AG20443 (cell line): ENCODE data around the gene CHTF18.
A peak's percentile ranks its signal among the peaks of the same experiment; 100 is the strongest.
"Not testable (repeated sequence)": the region's sequence is repeated elsewhere in the genome, so short reads cannot be mapped to it uniquely, and the experiment has no call there.

ENCODE experiments used
- DNase-seq: peaks from one replicate; pipeline ENCODE4 v3.0.0; 2012; ENCODE audit warnings: low spot score, mixed read lengths

CHTF18 gene

DNA sequence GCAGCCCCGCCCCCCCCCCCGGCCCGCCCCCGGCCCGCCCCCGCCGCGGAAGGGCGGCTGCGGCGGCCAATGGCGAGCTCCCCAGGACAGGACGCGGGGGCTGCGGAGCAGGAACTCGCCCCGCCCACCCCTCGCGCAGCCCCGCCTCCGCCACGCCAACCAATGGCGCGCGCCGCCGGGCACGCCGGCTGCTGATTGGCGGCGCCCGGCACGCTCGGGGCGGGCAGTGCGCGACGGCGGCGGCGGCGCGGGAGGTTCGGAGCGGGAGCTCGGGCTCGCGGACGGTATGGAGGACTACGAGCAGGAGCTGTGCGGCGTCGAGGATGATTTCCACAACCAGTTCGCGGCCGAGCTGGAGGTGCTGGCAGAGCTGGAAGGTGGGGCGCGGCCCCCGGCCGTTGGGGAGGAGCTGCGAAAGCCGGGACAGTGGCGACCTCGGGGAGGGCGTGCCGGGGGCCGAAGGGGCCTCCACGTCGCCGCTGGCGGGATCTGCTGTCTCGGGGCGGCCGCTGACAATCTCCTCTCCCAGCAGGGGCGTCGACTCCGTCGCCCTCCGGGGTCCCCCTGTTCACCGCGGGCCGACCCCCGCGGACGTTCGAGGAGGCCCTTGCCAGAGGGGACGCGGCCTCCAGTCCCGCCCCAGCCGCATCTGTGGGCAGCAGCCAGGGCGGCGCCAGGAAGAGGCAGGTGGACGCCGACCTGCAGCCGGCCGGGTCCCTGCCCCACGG, at the start of gene CHTF18:
Gene CHTF18, plus strand, starts transcription at position 222 of the 728 bp plus-strand sequence. Its CDS starts 65 bp downstream, at position 287.
- DNase-seq: peak; percentile 100

GRCh38 chr16:739560-740458, 48.6 kb upstream of the CHTF18 start:
- no peak for DNase-seq

GRCh38 chr16:740459-740763, 48.0 kb upstream of the CHTF18 start:
- no peak for DNase-seq

DNA sequence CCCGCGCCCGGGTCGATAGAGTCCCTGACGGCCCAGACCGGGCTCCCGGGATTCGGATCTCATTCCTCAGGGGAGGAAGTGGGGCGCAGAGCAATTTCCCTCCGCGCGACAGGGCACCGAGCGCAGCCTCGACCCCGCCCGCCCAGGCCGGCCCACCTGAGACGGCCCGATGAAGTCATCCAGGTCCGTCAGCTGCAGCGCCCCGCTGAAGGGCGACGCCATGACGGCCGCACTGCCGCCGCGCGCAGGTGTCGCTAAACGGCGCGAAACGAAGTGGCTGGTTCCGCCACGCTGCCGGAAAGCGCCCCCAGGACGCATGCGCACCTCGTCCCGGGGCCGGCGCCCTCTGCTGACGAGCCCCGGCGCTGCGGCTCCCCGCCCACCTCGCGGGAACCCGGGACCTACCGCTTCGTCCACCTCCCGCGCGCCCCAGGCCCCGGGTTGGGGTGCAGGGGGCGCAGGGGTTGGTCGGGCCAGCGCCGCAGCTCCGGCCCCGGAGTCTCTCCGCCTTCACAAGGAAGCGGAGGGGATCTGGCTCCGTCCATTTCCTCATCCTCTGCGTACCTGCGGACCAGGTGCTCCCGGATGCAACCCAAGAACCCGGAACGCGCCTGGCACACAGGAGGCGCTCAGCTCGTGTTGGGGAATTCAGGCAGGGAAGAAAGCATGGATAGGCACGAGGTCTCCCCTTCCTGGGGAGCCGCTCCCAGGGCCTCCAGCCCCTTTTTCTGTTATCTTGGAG, 47.5 kb upstream of the CHTF18 start, which contains the start of gene CIAO3:
Gene CIAO3, minus strand, starts transcription at position 234 of the 742 bp plus-strand sequence. Its CDS starts 12 bp downstream, at position 222.
- DNase-seq: peak; percentile 99

DNA sequence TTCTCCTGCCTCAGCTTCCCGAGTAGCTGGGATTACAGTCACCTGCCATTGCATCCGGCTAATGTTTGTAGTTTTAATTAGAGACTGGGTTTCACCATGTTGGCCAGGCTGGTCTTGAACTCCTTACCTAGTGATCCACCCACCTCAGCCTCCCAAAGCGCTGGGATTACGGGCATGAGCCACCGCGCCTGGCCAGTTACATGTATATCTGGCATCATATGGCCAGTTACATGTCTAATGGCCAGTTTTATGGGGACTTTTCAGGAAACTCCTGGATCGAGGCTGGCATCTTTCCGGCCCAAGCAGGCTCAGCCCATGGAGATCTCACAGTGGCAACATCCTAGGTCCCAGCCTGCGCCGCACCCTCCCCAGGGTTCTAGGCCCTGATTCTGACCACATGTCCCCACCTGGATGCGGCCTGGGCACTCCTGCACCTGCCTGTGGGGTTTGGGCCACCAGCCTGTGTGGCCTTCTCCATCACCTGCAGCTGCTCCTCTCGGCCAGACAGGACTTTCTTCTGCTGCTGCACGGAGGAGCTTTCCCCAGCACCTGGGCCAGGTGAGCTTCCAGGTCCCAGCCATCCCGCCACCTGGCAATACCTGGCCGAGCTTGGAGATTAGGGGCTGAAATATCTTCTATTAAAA, 46.3 kb upstream of the CHTF18 start:
- DNase-seq: no peak

GRCh38 chr16:742894-743293, 45.5 kb upstream of the CHTF18 start:
- DNase-seq: not testable (repeated sequence)

GRCh38 chr16:743794-744500, 44.5 kb upstream of the CHTF18 start:
- DNase-seq: no peak

DNA sequence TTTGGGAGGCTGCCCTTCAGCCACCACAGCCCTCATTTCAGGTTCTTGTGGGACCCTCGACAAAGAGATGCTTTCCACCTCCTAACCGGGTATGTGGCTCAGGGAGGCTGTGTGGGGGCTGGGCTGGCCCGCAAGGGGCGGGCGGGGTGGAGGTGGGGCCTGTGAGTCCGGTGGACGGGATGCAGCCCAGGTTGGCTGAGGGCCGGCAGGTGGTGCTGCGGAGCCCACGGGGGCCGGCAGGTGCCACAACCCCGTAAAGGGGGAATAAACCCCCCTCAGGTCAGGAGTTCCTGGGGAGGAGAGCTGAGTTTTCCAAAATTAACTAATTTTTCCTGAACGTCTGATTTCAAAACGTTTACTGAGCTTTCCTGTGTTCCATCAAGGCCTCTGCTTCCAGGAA, 42.7 kb upstream of the CHTF18 start:
- DNase-seq: no peak

DNA sequence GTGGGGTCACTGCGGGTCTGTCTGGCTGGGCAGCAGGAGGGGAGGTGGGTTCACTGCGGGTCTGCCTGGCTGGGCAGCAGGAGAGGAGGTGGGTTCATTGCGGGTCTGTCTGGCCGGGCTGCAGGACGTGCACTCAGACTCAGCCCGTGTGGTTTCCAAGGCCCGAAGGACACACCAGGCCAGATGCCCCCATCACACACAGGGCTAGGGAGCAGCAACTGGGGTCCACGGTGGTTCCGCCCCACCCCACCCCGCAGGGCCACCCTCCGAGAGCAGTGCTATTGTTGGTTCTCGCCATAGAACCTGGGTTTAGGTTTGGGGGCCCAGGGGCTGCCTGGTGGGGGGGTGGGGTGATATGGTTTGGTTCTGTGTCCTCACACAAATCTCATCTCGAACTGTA, 41.8 kb upstream of the CHTF18 start:
- DNase-seq: no peak

DNA sequence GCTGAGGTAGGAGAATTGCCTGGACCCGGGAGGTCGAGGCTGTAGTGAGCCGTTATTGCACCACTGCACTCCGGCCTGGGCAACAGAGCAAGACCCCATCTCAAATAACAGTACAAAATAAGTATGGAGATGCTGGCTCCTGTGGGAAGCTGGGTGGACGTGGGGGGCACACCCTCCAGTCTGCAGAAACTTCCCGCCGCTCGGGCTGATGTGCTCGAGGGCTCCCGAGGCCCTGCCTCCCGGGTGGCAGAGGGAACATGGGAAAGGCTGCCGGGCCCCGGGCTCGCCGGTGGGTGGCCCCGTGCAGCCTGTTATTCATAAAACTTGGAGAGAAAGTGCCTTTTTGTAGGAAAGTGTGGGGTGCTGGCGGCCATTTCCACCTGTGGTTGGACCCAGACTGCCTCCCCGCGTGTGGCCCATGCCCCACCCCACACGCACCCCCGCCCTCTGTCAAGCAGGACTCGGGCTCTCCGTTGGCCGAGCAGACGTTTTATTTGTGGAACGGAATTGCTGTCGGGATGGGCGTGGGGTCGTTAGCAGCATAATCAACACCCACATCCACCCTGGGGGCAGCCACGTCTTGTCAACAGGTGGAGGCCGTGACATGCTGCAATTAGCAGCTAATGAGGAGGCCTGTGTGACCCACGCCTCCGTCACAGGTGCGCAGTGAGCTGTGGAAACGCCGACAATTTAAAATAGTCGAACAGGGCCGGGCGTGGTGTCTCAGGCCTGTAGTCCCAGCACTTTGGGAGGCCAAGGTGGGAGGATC, 40.3 kb upstream of the CHTF18 start:
- DNase-seq: no peak

- DNase-seq: peak; percentile 87
These were observed 39.4 kb upstream of the CHTF18 start for GRCh38 chr16:749010-749409.

DNA sequence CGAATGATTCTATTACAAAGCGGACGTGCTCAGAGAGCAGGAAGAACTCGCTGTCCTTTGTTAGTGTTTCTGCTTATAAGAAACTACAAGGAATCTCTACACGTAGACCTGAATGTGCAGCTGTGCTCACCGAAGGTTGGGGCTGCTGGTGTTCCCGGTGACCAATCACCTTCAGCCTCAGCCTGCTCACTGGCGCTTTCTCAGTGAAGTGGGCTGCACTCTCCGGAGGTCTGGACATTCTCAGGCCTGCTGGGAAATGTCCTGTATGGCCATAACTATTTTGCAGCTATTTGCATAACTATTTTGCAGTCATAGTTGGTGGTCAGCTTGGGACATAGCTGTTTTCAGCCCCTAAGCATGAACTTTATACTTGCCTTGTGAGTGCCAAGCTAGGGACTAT, 37.9 kb upstream of the CHTF18 start:
- DNase-seq: no peak

DNA sequence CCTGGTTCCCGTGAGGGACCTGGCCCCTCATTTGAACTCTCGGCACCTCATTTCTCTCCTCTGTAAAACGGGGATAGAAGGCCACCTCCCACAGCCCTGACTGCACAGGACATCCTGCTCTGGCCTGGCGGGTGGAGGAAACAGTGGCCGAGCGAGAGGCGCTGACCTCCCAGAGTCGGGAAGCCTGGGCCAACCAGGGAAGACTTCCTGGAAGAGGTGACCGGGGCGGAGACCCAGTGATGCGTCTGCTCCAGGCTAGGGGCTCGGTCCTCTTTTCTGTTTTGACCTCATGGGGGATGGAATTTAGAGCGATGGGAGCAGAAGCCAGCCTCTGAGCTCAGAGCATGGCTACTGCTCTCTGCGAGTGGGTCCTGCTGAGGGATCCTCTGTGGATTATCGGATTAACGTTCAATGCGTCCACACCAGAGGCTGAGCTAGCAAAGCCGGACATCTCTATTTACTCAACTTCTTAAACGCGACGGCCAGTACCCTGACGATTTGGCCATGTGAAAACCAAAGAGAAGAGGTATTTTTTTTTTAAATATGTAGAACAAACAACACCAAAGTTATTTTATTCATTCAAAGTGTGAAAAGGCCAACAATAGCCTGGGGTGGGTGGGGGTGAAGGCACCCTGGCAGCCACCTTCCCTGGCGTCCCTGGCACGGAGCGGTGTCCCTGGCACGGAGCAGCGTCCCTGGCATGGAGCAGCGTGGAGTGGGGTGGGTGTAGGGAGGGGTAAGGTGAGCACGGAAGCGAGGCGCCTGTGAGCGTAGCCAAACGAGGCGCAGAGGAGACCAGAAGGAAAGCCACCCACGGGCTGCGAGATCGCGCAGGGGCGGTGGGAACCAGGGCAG, 37.0 kb upstream of the CHTF18 start:
- no peak for DNase-seq

DNA sequence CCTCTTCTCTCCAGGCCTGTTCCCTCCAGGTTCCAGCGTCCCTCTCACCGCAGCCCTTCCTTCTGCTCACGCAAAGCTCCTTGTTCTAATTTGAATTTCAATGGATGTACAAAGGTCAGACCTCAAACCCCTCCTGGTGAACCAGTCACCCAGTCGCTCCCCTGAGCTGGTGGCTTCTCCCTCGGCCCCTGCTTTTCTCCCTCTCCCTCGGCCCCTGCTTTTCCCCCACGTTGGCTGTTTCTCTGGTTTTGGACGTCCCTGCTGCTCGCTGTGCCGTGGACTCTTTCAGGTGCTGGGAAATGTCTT, 36.5 kb upstream of the CHTF18 start:
- DNase-seq: no peak

- DNase-seq: not testable (repeated sequence)
These were observed 34.3 kb upstream of the CHTF18 start for GRCh38 chr16:754121-754607.

DNA sequence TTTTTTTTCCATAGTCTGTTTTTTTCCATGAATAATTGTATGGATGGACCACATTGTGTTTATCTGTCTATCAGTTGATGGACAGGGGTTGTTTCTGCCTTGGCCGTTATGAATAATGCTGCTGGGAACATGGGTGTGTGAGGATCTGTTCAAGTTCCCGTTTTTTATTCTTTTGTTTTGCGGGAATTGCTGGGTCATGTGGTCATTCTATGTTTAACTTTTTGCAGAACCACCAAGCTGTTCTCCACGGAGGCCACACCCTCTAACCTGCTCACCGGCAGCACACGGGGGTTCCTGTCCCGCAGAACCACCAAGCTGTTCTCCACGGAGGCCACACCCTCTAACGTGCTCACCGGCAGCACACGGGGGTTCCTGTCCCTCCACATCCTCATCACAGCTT, 33.8 kb upstream of the CHTF18 start:
- no peak for DNase-seq

DNA sequence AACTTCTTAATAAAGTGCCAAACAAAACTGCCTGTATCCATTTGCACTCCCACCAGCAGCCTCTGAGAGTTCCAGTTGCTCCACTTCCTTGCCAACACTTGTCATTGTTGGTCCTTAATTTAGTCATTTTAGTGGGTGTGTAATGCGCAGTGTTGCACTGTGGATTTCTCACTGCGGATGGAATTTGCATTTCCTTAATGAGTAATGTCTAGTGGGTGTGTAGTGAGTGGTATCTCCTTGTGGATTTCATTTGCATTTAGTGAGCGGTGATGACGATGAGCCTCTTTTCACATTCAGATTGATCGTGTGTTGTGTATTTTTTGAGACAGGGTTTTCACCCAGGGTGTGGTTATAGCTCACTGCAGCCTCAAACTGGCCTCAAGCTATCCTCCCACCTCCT, 32.0 kb upstream of the CHTF18 start:
- no peak for DNase-seq

DNA sequence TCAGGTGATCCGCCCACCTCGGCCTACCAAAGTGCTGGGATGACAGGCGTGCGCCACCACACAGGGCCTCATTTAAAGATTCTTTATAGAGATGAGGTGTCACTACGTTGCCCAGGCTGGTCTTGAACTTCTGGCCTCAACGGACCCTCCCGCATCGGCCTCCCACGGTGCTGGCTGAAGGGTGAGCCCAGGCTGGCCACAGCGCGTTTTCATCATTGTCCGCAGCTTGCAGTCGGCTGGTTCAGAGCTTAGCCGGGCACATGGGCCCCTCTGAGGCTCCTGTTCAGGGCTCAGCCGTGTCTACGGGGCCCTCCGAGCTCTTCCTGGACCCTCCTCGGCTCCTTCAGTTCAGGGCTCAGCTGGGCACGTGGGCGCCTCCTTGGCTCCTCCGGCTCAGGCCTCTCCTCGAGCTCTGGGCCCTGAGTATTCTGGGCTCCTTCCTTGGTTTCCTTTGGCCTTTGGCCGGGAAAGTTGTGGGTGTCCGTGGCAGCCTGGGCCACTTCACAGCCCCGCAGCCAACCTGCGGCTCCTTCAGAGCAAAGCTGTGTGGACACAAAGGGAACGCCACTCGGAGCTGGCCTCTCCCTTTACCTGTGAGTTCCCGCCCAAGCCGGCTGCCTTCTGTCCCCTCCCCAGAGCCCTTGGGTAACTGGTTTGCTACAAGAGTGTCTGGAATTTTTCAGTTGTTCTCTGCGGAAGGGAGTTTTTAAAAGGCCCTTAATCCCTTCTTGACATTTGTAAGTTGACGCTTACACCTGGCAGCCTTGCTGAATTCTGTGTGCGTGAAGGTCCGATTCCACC, 29.1 kb upstream of the CHTF18 start:
- DNase-seq: no peak

- no peak for DNase-seq
These were observed 28.4 kb upstream of the CHTF18 start for GRCh38 chr16:760065-760464.
